ENCODE results near the gene TJP2. TPM values are rescaled to one million over a fixed set of nuclear protein-coding genes. Genes with fewer than 3 reads are reported as not detected.

The TJP2 gene
- total and polyA plus RNA-seq, 2 donors (not counting 3 experiments of a cell fraction or from before 2014, with no cell fraction given), result 83.0 to 168 TPM

- ChIA-PET POLR2A (no interaction called here), CTCF (interaction anchor here (1.1 kb wide), 1 partner anchor 10 kb away, joined by 3 read pairs; no protein-coding TSS in a partner anchor)
- H3K79me2 ChIP-seq (ENCODE audit: control insufficient read depth, insufficient read depth, low read length), result no peaks in the 10 kb centered on the region
- no peaks in the 10 kb centered on the region for H3K9me1 ChIP-seq (replicated peaks; ENCODE audit: control insufficient read depth, extremely low read depth, insufficient read depth, low read length)
- H3K27me3 ChIP-seq (ENCODE audit: control insufficient read depth in 2 of 2, insufficient read depth in 2 of 2, low read length in 2 of 2), result peaks cover 2 to 7% of the 10 kb centered on the region in 2 experiments
- no peak for TF ChIP-seq POLR2A (IDR thresholded peaks at IDR 0.05; ENCODE audit: low read depth, low read length)
- no peak for TF ChIP-seq GATA2 (IDR thresholded peaks at IDR 0.05; ENCODE audit: insufficient read depth, insufficient read length, low read depth, low read length)
- no peak for TF ChIP-seq MYC (IDR thresholded peaks at IDR 0.05; ENCODE audit: low read depth, low read length)
- TF ChIP-seq FOS (IDR thresholded peaks at IDR 0.05; ENCODE audit: borderline replicate concordance, insufficient read depth, low read length), result no peak
- no peak for TF ChIP-seq JUN (IDR thresholded peaks at IDR 0.05; ENCODE audit: borderline replicate concordance, insufficient read depth, insufficient read length, low read depth)
- no peak for TF ChIP-seq MAX (IDR thresholded peaks at IDR 0.05; ENCODE audit: insufficient read depth, insufficient read length)
- TF ChIP-seq, protein P1, sequence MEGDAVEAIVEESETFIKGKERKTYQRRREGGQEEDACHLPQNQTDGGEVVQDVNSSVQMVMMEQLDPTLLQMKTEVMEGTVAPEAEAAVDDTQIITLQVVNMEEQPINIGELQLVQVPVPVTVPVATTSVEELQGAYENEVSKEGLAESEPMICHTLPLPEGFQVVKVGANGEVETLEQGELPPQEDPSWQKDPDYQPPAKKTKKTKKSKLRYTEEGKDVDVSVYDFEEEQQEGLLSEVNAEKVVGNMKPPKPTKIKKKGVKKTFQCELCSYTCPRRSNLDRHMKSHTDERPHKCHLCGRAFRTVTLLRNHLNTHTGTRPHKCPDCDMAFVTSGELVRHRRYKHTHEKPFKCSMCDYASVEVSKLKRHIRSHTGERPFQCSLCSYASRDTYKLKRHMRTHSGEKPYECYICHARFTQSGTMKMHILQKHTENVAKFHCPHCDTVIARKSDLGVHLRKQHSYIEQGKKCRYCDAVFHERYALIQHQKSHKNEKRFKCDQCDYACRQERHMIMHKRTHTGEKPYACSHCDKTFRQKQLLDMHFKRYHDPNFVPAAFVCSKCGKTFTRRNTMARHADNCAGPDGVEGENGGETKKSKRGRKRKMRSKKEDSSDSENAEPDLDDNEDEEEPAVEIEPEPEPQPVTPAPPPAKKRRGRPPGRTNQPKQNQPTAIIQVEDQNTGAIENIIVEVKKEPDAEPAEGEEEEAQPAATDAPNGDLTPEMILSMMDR (IDR thresholded peaks at IDR 0.05; ENCODE audit: extremely low read depth in 1 of 2, insufficient read depth in 1 of 2, low read depth in 1 of 2, low read length in 2 of 2), result no peak
- TF ChIP-seq POLR2AphosphoS5 (IDR thresholded peaks at IDR 0.05; ENCODE audit: insufficient read depth, low read depth, low read length), result no peak
- TF ChIP-seq EZH2 (IDR thresholded peaks at IDR 0.05; ENCODE audit: borderline replicate concordance, low read depth, low read length, severe bottlenecking), result no peak
- peak; percentile 54 for DNase-seq (ENCODE audit: low read depth, low spot score)
- no peaks in the 10 kb centered on the region for H4K20me1 ChIP-seq (replicated peaks; ENCODE audit: control insufficient read depth, extremely low read depth, insufficient read depth, low read length)
- H3K9me3 ChIP-seq (replicated peaks; ENCODE audit: control insufficient read depth, insufficient read depth, low read length), result no peaks in the 10 kb centered on the region
- H2AFZ ChIP-seq (ENCODE audit: low read depth, low read length), result no peak overlapping the region
- H3K4me2 ChIP-seq (ENCODE audit: insufficient read depth, low read length), result no peak overlapping the region
- intact Hi-C loops (cut with micrococcal nuclease) (no loop called here), dilution Hi-C loops (cut with MboI; ENCODE audit: extremely low pct_ligation_motif_present, low sequenced_read_pairs) (no loop called here)
- H3K9ac ChIP-seq (replicated peaks; ENCODE audit: extremely low read depth, insufficient read depth, low read length), result no peak overlapping the region
- H3K4me3 ChIP-seq (replicated peaks in 1 of 3; ENCODE audit: insufficient read depth in 1 of 3, low read depth in 1 of 3, low read length in 3 of 3), result no peak overlapping the region
- no peak for FAIRE-seq
- H3K4me1 ChIP-seq (ENCODE audit: control insufficient read depth, extremely low read depth, insufficient read depth, low read length), result no peaks in the 10 kb centered on the region
- no peaks in the 10 kb centered on the region for H3K36me3 ChIP-seq (ENCODE audit: control insufficient read depth in 2 of 2, extremely low read depth in 1 of 2, insufficient read depth in 2 of 2, low read length in 2 of 2)
- H3K27ac ChIP-seq (ENCODE audit: insufficient read depth, low read depth, low read length), result no peak overlapping the region
- BruUV-seq (replicated peaks), result no TSS peak
Measured at GRCh38 chr9:69307446-69308205, 133.5 kb downstream of the TJP2 start.

Measured in endothelial cell of umbilical vein (primary cell).